ENCODE measurements around the gene ZDHHC7. TPM values are rescaled to one million over a fixed set of nuclear protein-coding genes. Genes with fewer than 3 reads are reported as not detected.

ZDHHC7 gene
- total RNA-seq, 1 donor from 2014 or later, result 29.5 TPM

GRCh38 chr16:84970447-84971127, 40.7 kb downstream of the ZDHHC7 start:
- intact Hi-C loops (cut with micrococcal nuclease), result loop anchor here (2.0 kb wide), 1 partner anchor 216 kb away; no protein-coding TSS in a partner anchor

- intact Hi-C loops (cut with micrococcal nuclease), result no loop called here
Observed at GRCh38 chr16:84967828-84968227, 43.5 kb downstream of the ZDHHC7 start.

GRCh38 chr16:84965428-84966415, 45.6 kb downstream of the ZDHHC7 start:
- intact Hi-C loops (cut with micrococcal nuclease), result no loop called here

- intact Hi-C loops (cut with micrococcal nuclease), result no loop called here
Observed at GRCh38 chr16:84964386-84965128, 46.8 kb downstream of the ZDHHC7 start.

- intact Hi-C loops (cut with micrococcal nuclease), result no loop called here
Observed at GRCh38 chr16:84963066-84963465, 48.3 kb downstream of the ZDHHC7 start.

GRCh38 chr16:84960942-84961341, 50.4 kb downstream of the ZDHHC7 start:
- intact Hi-C loops (cut with micrococcal nuclease), result no loop called here

GRCh38 chr16:84959784-84960417, 51.4 kb downstream of the ZDHHC7 start:
- intact Hi-C loops (cut with micrococcal nuclease), result no loop called here

GRCh38 chr16:84959045-84959576, 52.2 kb downstream of the ZDHHC7 start:
- intact Hi-C loops (cut with micrococcal nuclease), result no loop called here

GRCh38 chr16:84957792-84958191, 53.5 kb downstream of the ZDHHC7 start:
- intact Hi-C loops (cut with micrococcal nuclease), result no loop called here

- intact Hi-C loops (cut with micrococcal nuclease), result no loop called here
Observed at GRCh38 chr16:84957192-84957591, 54.1 kb downstream of the ZDHHC7 start.

- intact Hi-C loops (cut with micrococcal nuclease), result no loop called here
Observed at GRCh38 chr16:84955427-84955826, 55.9 kb downstream of the ZDHHC7 start.

GRCh38 chr16:84953190-84953746, 58.1 kb downstream of the ZDHHC7 start:
- intact Hi-C loops (cut with micrococcal nuclease), result no loop called here

GRCh38 chr16:84952335-84953189, 58.8 kb downstream of the ZDHHC7 start:
- intact Hi-C loops (cut with micrococcal nuclease), result loop anchor here (1.0 kb wide), 2 partner anchors 27 to 198 kb away; no protein-coding TSS in a partner anchor

- intact Hi-C loops (cut with micrococcal nuclease), result no loop called here
Observed at GRCh38 chr16:84950906-84951305, 60.4 kb downstream of the ZDHHC7 start.

- intact Hi-C loops (cut with micrococcal nuclease), result no loop called here
Observed at GRCh38 chr16:84949772-84950436, 61.4 kb downstream of the ZDHHC7 start.

GRCh38 chr16:84948851-84949610, 62.3 kb downstream of the ZDHHC7 start:
- intact Hi-C loops (cut with micrococcal nuclease), result no loop called here

GRCh38 chr16:84947996-84948850, 63.1 kb downstream of the ZDHHC7 start:
- intact Hi-C loops (cut with micrococcal nuclease), result no loop called here

Data from T-helper 2 cell treated with Interferon-gamma antibody and Interleukin-4, amounts not matched to agents 100 ng/mL and 5 ng/mL, for 36 hours (primary cell).